ENCODE results near the gene PANK4.
A peak's percentile ranks its signal among the peaks of the same experiment; 100 is the strongest.

PANK4 gene

GRCh38 chr1:2508751-2509150, 17.6 kb downstream of the PANK4 start:
- no peak for DNase-seq

- no peak for DNase-seq
Measured at GRCh38 chr1:2508180-2508579, 18.2 kb downstream of the PANK4 start.

GRCh38 chr1:2507744-2508155, 18.6 kb downstream of the PANK4 start:
- DNase-seq: no peak

GRCh38 chr1:2506901-2507565, 19.4 kb downstream of the PANK4 start:
- DNase-seq: no peak

GRCh38 chr1:2506007-2506860, 20.2 kb downstream of the PANK4 start:
- no peak for DNase-seq

GRCh38 chr1:2505461-2505994, 20.9 kb downstream of the PANK4 start:
- no peak for DNase-seq

- no peak for DNase-seq
Measured at GRCh38 chr1:2504949-2505272, 21.5 kb downstream of the PANK4 start.

GRCh38 chr1:2504225-2504948, 22.0 kb downstream of the PANK4 start:
- DNase-seq: no peak

- DNase-seq: no peak
Measured at GRCh38 chr1:2503554-2504224, 22.7 kb downstream of the PANK4 start.

GRCh38 chr1:2502661-2503553, 23.5 kb downstream of the PANK4 start:
- no peak for DNase-seq

- DNase-seq: no peak
Measured at GRCh38 chr1:2502210-2502609, 24.2 kb downstream of the PANK4 start.

GRCh38 chr1:2501820-2502119, 24.6 kb downstream of the PANK4 start:
- DNase-seq: no peak

GRCh38 chr1:2501041-2501819, 25.2 kb downstream of the PANK4 start:
- DNase-seq: no peak

GRCh38 chr1:2499986-2500596, 26.3 kb downstream of the PANK4 start:
- peak; percentile 24 for DNase-seq

- DNase-seq: no peak
Measured at GRCh38 chr1:2499260-2499659, 27.1 kb downstream of the PANK4 start.

- no peak for DNase-seq
Measured at GRCh38 chr1:2498648-2499047, 27.7 kb downstream of the PANK4 start.

GRCh38 chr1:2497891-2498290, 28.5 kb downstream of the PANK4 start:
- DNase-seq: no peak

GRCh38 chr1:2496746-2497145, 29.6 kb downstream of the PANK4 start:
- DNase-seq: no peak

GRCh38 chr1:2496087-2496622, 30.2 kb downstream of the PANK4 start:
- no peak for DNase-seq

GRCh38 chr1:2495546-2495945, 30.9 kb downstream of the PANK4 start:
- no peak for DNase-seq

- no peak for DNase-seq
Measured at GRCh38 chr1:2495026-2495425, 31.4 kb downstream of the PANK4 start.
